Tibial nerve (tissue), 4 donors: ENCODE data around the gene ACVR1B.

ENCODE experiments used
- EP300 ChIP-seq, 2 donors: sonication (generic); formaldehyde crosslinking; IDR thresholded peaks; one replicate each; pipeline ENCODE4 v1.6.1; 2017; ENCODE audit warnings: antibody characterized with exemption in 2 of 2, mild to moderate bottlenecking in 1 of 2
- POLR2A ChIP-seq, 2 donors: fragments of 450-650 bp; IDR thresholded peaks; one replicate each; pipeline ENCODE4 v1.6.1; 2017; ENCODE audit warnings: antibody characterized with exemption in 2 of 2, mild to moderate bottlenecking in 2 of 2, moderate library complexity in 2 of 2
- TF ChIP-seq, protein P1 (sequence below), 5 experiments: fragments of 200-600 bp in 3 of 5; fragments of 450-650 bp in 2 of 5; sonication (generic) in 3 of 5; IDR thresholded peaks; one replicate each; pipeline ENCODE4 v1.5.1; 2016 to 2019; ENCODE audit warnings: antibody characterized with exemption in 5 of 5, mild to moderate bottlenecking in 3 of 5, moderate library complexity in 2 of 5

DNA sequence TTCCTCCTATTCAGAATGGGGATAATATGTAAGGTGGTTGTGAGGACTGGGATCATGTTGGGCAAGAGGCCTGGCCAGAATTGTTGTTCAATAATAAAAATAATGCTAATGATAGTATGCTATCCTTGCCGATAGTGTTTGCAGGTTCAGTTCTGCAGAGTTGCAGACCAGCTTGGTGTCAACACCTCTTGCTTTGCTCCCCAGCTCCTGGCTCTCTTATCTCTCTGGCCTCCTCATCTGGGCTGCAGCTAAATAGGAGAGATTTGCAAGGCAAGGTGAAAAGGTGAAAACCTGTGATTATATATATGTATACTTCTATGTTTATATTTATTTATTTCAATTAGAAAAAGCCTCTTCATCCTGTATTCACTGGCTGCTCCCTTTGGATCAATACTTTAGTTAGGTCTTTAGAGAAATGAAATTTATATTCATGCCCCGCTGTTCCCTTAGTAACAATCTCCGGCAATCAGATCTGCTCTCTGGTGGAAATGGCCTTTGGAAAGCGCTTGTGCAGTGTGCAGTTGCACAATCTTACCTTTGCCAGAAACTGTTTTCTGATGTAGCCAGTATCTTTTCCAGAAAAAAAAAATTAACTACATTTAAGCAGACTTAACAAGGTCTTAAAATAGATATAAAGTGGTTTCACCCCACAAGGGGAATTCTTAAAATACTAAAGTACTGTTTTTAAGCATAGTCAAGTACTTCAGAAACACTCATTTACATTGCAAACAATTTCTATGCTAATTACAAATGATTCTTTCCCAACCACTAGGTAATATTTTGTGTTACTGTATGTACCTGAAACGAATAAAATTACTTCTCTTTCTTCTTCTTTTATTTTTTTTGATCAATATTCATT is 19.1 kb upstream of the ACVR1B start:
- TF ChIP-seq, protein P1, sequence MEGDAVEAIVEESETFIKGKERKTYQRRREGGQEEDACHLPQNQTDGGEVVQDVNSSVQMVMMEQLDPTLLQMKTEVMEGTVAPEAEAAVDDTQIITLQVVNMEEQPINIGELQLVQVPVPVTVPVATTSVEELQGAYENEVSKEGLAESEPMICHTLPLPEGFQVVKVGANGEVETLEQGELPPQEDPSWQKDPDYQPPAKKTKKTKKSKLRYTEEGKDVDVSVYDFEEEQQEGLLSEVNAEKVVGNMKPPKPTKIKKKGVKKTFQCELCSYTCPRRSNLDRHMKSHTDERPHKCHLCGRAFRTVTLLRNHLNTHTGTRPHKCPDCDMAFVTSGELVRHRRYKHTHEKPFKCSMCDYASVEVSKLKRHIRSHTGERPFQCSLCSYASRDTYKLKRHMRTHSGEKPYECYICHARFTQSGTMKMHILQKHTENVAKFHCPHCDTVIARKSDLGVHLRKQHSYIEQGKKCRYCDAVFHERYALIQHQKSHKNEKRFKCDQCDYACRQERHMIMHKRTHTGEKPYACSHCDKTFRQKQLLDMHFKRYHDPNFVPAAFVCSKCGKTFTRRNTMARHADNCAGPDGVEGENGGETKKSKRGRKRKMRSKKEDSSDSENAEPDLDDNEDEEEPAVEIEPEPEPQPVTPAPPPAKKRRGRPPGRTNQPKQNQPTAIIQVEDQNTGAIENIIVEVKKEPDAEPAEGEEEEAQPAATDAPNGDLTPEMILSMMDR (IDR thresholded peaks at IDR 0.05): no peak
- TF ChIP-seq POLR2A (IDR thresholded peaks at IDR 0.05): no peak
- TF ChIP-seq EP300 (IDR thresholded peaks at IDR 0.05): no peak
